ENCODE results near the gene IFNAR1. TPM values are rescaled to one million over a fixed set of nuclear protein-coding genes. Genes with fewer than 3 reads are reported as not detected.

The IFNAR1 gene
- polyA plus RNA-seq, 2 of the 4 experiments (the other 2 are of a cell fraction), result 14.1 to 14.2 TPM

GRCh38 chr21:33357177-33357576 lies 32.4 kb downstream of the IFNAR1 start:
- peaks cover 13% of the 10 kb centered on the region for H3K4me1 ChIP-seq
- no peak for TF ChIP-seq ELK1 (IDR thresholded peaks at IDR 0.05; ENCODE audit: low read depth, low read length)
- TF ChIP-seq JUNB (IDR thresholded peaks at IDR 0.05), result no peak
- no peak for TF ChIP-seq POLR2A (IDR thresholded peaks at IDR 0.05; ENCODE audit: low read length)
- TF ChIP-seq TP53 (CRISPR knock-in tag; IDR thresholded peaks at IDR 0.05), result no peak
- no peak for TF ChIP-seq ATOH8 (CRISPR knock-in tag; IDR thresholded peaks at IDR 0.05; ENCODE audit: low read depth)
- no peak for TF ChIP-seq FOSB (CRISPR knock-in tag; IDR thresholded peaks at IDR 0.05)
- TF ChIP-seq ZFP36 (IDR thresholded peaks at IDR 0.05; ENCODE audit: borderline replicate concordance, partially characterized antibody), result no peak
- TF ChIP-seq NR3C1 (IDR thresholded peaks at IDR 0.05), result no peak
- TF ChIP-seq RAD21 (conservative IDR thresholded peaks at IDR 0.05 in 1 of 2, IDR thresholded peaks at IDR 0.05 in 1 of 2), result no peak
- TF ChIP-seq MYC (IDR thresholded peaks at IDR 0.05; ENCODE audit: borderline replicate concordance, low read length), result no peak
- no peak for TF ChIP-seq RNF2 (IDR thresholded peaks at IDR 0.05; ENCODE audit: borderline replicate concordance, low read depth)
- no peak for TF ChIP-seq PBX3 (IDR thresholded peaks at IDR 0.05)
- no peak for TF ChIP-seq REST (IDR thresholded peaks at IDR 0.05)
- TF ChIP-seq HDAC2 (IDR thresholded peaks at IDR 0.05), result no peak
- TF ChIP-seq JUN (IDR thresholded peaks at IDR 0.05), result no peak
- no peak for TF ChIP-seq EHMT2 (IDR thresholded peaks at IDR 0.05; ENCODE audit: low read depth)
- TF ChIP-seq EP300 (IDR thresholded peaks at IDR 0.05), result no peak
- TF ChIP-seq HEYL (CRISPR knock-in tag; IDR thresholded peaks at IDR 0.05), result no peak
- FAIRE-seq, result no peak
- H3K4me3 ChIP-seq, result no peak overlapping the region
- ChIA-PET POLR2A (no interaction called here), CTCF (interaction anchor here (1.8 to 2.2 kb wide), 2 partner anchors 157 to 161 kb away, joined by 3 to 7 read pairs; no protein-coding TSS in a partner anchor)
- WGBS (ENCODE audit: missing lambda C conversion rate), result 87% methylated on average over 7 of the region's 8 CpGs
- H3K9me3 ChIP-seq, result no peaks in the 10 kb centered on the region
- DNase-seq (ENCODE audit: low read depth in 1 of 2, low spot score in 1 of 2), result no peak
- no peak overlapping the region for H3K27ac ChIP-seq
- no peak overlapping the region for H3K4me2 ChIP-seq
- ATAC-seq, result no peak

GRCh38 chr21:33359446-33359845 lies 34.7 kb downstream of the IFNAR1 start:
- POLR2A ChIA-PET, result interaction anchor here (1.5 kb wide), 1 partner anchor 34 kb away, joined by 3 read pairs; the partner anchor contains the start of gene IFNAR1
- TF ChIP-seq MYC (IDR thresholded peaks at IDR 0.05; ENCODE audit: borderline replicate concordance, low read length), result no peak
- TF ChIP-seq MAZ (IDR thresholded peaks at IDR 0.05; ENCODE audit: borderline replicate concordance, low read depth, low read length), result no peak
- TF ChIP-seq MAX (IDR thresholded peaks at IDR 0.05), result no peak
- no peak for TF ChIP-seq E2F6 (IDR thresholded peaks at IDR 0.05; ENCODE audit: borderline replicate concordance, low read depth)
- TF ChIP-seq EHMT2 (IDR thresholded peaks at IDR 0.05; ENCODE audit: low read depth), result no peak
- no peak for TF ChIP-seq POLR2AphosphoS2 (conservative IDR thresholded peaks at IDR 0.05; ENCODE audit: low read length)
- no peak for TF ChIP-seq PBX3 (IDR thresholded peaks at IDR 0.05)
- no peak for TF ChIP-seq HDAC2 (IDR thresholded peaks at IDR 0.05)
- no peak for TF ChIP-seq RAD21 (conservative IDR thresholded peaks at IDR 0.05 in 1 of 2, IDR thresholded peaks at IDR 0.05 in 1 of 2)
- TF ChIP-seq FOSB (CRISPR knock-in tag; IDR thresholded peaks at IDR 0.05), result no peak
- TF ChIP-seq PHF8 (IDR thresholded peaks at IDR 0.05; ENCODE audit: borderline replicate concordance, low read depth), result no peak
- TF ChIP-seq RFX5 (IDR thresholded peaks at IDR 0.05), result no peak
- no peak for TF ChIP-seq FOXS1 (CRISPR knock-in tag; IDR thresholded peaks at IDR 0.05)
- TF ChIP-seq NPAS2 (CRISPR knock-in tag; IDR thresholded peaks at IDR 0.05; ENCODE audit: borderline replicate concordance), result no peak
- Histone ChIP-seq H3K4me2 (no peak overlapping the region), H3K27ac (no peak overlapping the region), H3K9me3 (no peaks in the 10 kb centered on the region), H3K4me1 (peaks cover 13% of the 10 kb centered on the region), H3K4me3 (no peak overlapping the region)
- no peak for DNase-seq (ENCODE audit: low read depth in 1 of 2, low spot score in 1 of 2)
- CTCF ChIA-PET, result interaction anchor here (0.7 to 5.3 kb wide), 5 partner anchors 10 to 160 kb away, joined by 3 to 55 read pairs (median 26); no protein-coding TSS in a partner anchor
- 94% methylated on average over 4 of the region's 4 CpGs for WGBS (ENCODE audit: missing lambda C conversion rate)
- no peak for FAIRE-seq
- no peak for ATAC-seq
